ENCODE results near the gene PPP2R2C. TPM values are rescaled to one million over a fixed set of nuclear protein-coding genes. Genes with fewer than 3 reads are reported as not detected.

The PPP2R2C gene
- total and polyA plus RNA-seq, 2 donors, result 5.4 to 6.4 TPM

- Histone ChIP-seq H3K36me3 (ENCODE audit: control insufficient read depth in 2 of 2, insufficient read depth in 2 of 2, low read length in 1 of 2) (no peaks in the 10 kb centered on the region), H3K9me3 (ENCODE audit: control insufficient read depth in 2 of 2, insufficient read depth in 1 of 2, low read length in 1 of 2) (peaks cover 2 to 15% of the 10 kb centered on the region in 2 donors), H3K27ac (ENCODE audit: low read depth in 1 of 2, low read length in 1 of 2) (no peak overlapping the region), H3K4me3 (ENCODE audit: low read length in 2 of 2) (no peak overlapping the region), H3K4me1 (ENCODE audit: control insufficient read depth in 2 of 2, insufficient read depth in 2 of 2, low read length in 2 of 2) (no peaks in the 10 kb centered on the region), H3K27me3 (ENCODE audit: control insufficient read depth in 2 of 2, insufficient read depth in 1 of 2, low read length in 1 of 2) (peaks cover 3 to 15% of the 10 kb centered on the region in 2 donors)
- no peak for DNase-seq (ENCODE audit: low read depth in 6 of 9, low spot score in 9 of 9)
- 89% methylated on average over 19 of the region's 19 CpGs for WGBS
These were observed 138.9 kb downstream of the PPP2R2C start for GRCh38 chr4:6333301-6334202.

- DNase-seq (ENCODE audit: low read depth in 6 of 9, low spot score in 9 of 9), result no peak
- WGBS, result 77% methylated on average over 6 of the region's 6 CpGs
- Histone ChIP-seq H3K36me3 (ENCODE audit: control insufficient read depth in 2 of 2, insufficient read depth in 2 of 2, low read length in 1 of 2) (no peaks in the 10 kb centered on the region), H3K27ac (ENCODE audit: low read depth in 1 of 2, low read length in 1 of 2) (no peak overlapping the region), H3K27me3 (ENCODE audit: control insufficient read depth in 2 of 2, insufficient read depth in 1 of 2, low read length in 1 of 2) (peaks cover 3 to 10% of the 10 kb centered on the region in 2 donors), H3K4me1 (ENCODE audit: control insufficient read depth in 2 of 2, insufficient read depth in 2 of 2, low read length in 2 of 2) (no peaks in the 10 kb centered on the region), H3K9me3 (ENCODE audit: control insufficient read depth in 2 of 2, insufficient read depth in 1 of 2, low read length in 1 of 2) (peaks cover 2 to 15% of the 10 kb centered on the region in 2 donors), H3K4me3 (ENCODE audit: low read length in 2 of 2) (no peak overlapping the region)
These were observed 139.8 kb downstream of the PPP2R2C start for GRCh38 chr4:6332669-6333050.

- no peak overlapping the region for H3K27ac ChIP-seq (ENCODE audit: low read depth in 1 of 2, low read length in 1 of 2)
- peak in 2 of 9 donors; percentile 8 to 10 for DNase-seq (ENCODE audit: low read depth in 6 of 9, low spot score in 9 of 9)
- H3K27me3 ChIP-seq (ENCODE audit: control insufficient read depth in 2 of 2, insufficient read depth in 1 of 2, low read length in 1 of 2), result peaks cover 0 to 8% of the 10 kb centered on the region in 2 donors
- no peaks in the 10 kb centered on the region for H3K4me1 ChIP-seq (ENCODE audit: control insufficient read depth in 2 of 2, insufficient read depth in 2 of 2, low read length in 2 of 2)
- no peak overlapping the region for H3K4me3 ChIP-seq (ENCODE audit: low read length in 2 of 2)
- H3K36me3 ChIP-seq (ENCODE audit: control insufficient read depth in 2 of 2, insufficient read depth in 2 of 2, low read length in 1 of 2), result no peaks in the 10 kb centered on the region
- H3K9me3 ChIP-seq (ENCODE audit: control insufficient read depth in 2 of 2, insufficient read depth in 1 of 2, low read length in 1 of 2), result peaks cover 2 to 15% of the 10 kb centered on the region in 2 donors
- 50% methylated on average over 18 of the region's 18 CpGs for WGBS
These were observed 140.3 kb downstream of the PPP2R2C start for GRCh38 chr4:6332042-6332668.

GRCh38 chr4:6331468-6331867 is 140.9 kb downstream of the PPP2R2C start:
- Histone ChIP-seq H3K27ac (ENCODE audit: low read depth in 1 of 2, low read length in 1 of 2) (no peak overlapping the region), H3K27me3 (ENCODE audit: control insufficient read depth in 2 of 2, insufficient read depth in 1 of 2, low read length in 1 of 2) (peaks cover 0 to 7% of the 10 kb centered on the region in 2 donors), H3K36me3 (ENCODE audit: control insufficient read depth in 2 of 2, insufficient read depth in 2 of 2, low read length in 1 of 2) (no peaks in the 10 kb centered on the region), H3K9me3 (ENCODE audit: control insufficient read depth in 2 of 2, insufficient read depth in 1 of 2, low read length in 1 of 2) (peaks cover 2 to 15% of the 10 kb centered on the region in 2 donors), H3K4me3 (ENCODE audit: low read length in 2 of 2) (no peak overlapping the region), H3K4me1 (ENCODE audit: control insufficient read depth in 2 of 2, insufficient read depth in 2 of 2, low read length in 2 of 2) (no peaks in the 10 kb centered on the region)
- WGBS, result 92% methylated on average over 6 of the region's 6 CpGs
- DNase-seq (ENCODE audit: low read depth in 6 of 9, low spot score in 9 of 9), result no peak

- H3K4me1 ChIP-seq (ENCODE audit: control insufficient read depth in 2 of 2, insufficient read depth in 2 of 2, low read length in 2 of 2), result no peaks in the 10 kb centered on the region
- no peak overlapping the region for H3K27ac ChIP-seq (ENCODE audit: low read depth in 1 of 2, low read length in 1 of 2)
- WGBS, result 85% methylated on average over 8 of the region's 8 CpGs
- no peak overlapping the region for H3K4me3 ChIP-seq (ENCODE audit: low read length in 2 of 2)
- H3K27me3 ChIP-seq (ENCODE audit: control insufficient read depth in 2 of 2, insufficient read depth in 1 of 2, low read length in 1 of 2), result peaks cover 0 to 7% of the 10 kb centered on the region in 2 donors
- peaks cover 2 to 15% of the 10 kb centered on the region in 2 donors for H3K9me3 ChIP-seq (ENCODE audit: control insufficient read depth in 2 of 2, insufficient read depth in 1 of 2, low read length in 1 of 2)
- H3K36me3 ChIP-seq (ENCODE audit: control insufficient read depth in 2 of 2, insufficient read depth in 2 of 2, low read length in 1 of 2), result no peaks in the 10 kb centered on the region
- peak in 2 of 9 donors; percentile 6 to 9 for DNase-seq (ENCODE audit: low read depth in 6 of 9, low spot score in 9 of 9)
These were observed 141.4 kb downstream of the PPP2R2C start for GRCh38 chr4:6331018-6331417.

GRCh38 chr4:6330384-6330767 is 142.0 kb downstream of the PPP2R2C start:
- H3K9me3 ChIP-seq (ENCODE audit: control insufficient read depth in 2 of 2, insufficient read depth in 1 of 2, low read length in 1 of 2), result peaks cover 2 to 15% of the 10 kb centered on the region in 2 donors
- no peak for DNase-seq (ENCODE audit: low read depth in 6 of 9, low spot score in 9 of 9)
- no peaks in the 10 kb centered on the region for H3K36me3 ChIP-seq (ENCODE audit: control insufficient read depth in 2 of 2, insufficient read depth in 2 of 2, low read length in 1 of 2)
- H3K27ac ChIP-seq (ENCODE audit: low read depth in 1 of 2, low read length in 1 of 2), result no peak overlapping the region
- H3K4me3 ChIP-seq (ENCODE audit: low read length in 2 of 2), result no peak overlapping the region
- H3K4me1 ChIP-seq (ENCODE audit: control insufficient read depth in 2 of 2, insufficient read depth in 2 of 2, low read length in 2 of 2), result no peaks in the 10 kb centered on the region
- peaks cover 2 to 10% of the 10 kb centered on the region in 2 donors for H3K27me3 ChIP-seq (ENCODE audit: control insufficient read depth in 2 of 2, insufficient read depth in 1 of 2, low read length in 1 of 2)
- WGBS, result 95% methylated on average over 7 of the region's 7 CpGs

- Histone ChIP-seq H3K27me3 (ENCODE audit: control insufficient read depth in 2 of 2, insufficient read depth in 1 of 2, low read length in 1 of 2) (peaks cover 2 to 17% of the 10 kb centered on the region in 2 donors), H3K4me3 (ENCODE audit: low read length in 2 of 2) (no peak overlapping the region), H3K27ac (ENCODE audit: low read depth in 1 of 2, low read length in 1 of 2) (no peak overlapping the region), H3K4me1 (ENCODE audit: control insufficient read depth in 2 of 2, insufficient read depth in 2 of 2, low read length in 2 of 2) (no peaks in the 10 kb centered on the region), H3K9me3 (ENCODE audit: control insufficient read depth in 2 of 2, insufficient read depth in 1 of 2, low read length in 1 of 2) (peaks cover 2 to 15% of the 10 kb centered on the region in 2 donors), H3K36me3 (ENCODE audit: control insufficient read depth in 2 of 2, insufficient read depth in 2 of 2, low read length in 1 of 2) (no peaks in the 10 kb centered on the region)
- WGBS, result 84% methylated on average over 28 of the region's 28 CpGs
- DNase-seq (ENCODE audit: low read depth in 6 of 9, low spot score in 9 of 9), result no peak
These were observed 142.7 kb downstream of the PPP2R2C start for GRCh38 chr4:6329478-6330383.

GRCh38 chr4:6328526-6328925 is 143.9 kb downstream of the PPP2R2C start:
- WGBS, result 79% methylated on average over 8 of the region's 8 CpGs
- H3K27me3 ChIP-seq (ENCODE audit: control insufficient read depth in 2 of 2, insufficient read depth in 1 of 2, low read length in 1 of 2), result peaks cover 4 to 22% of the 10 kb centered on the region in 2 donors
- DNase-seq (ENCODE audit: low read depth in 6 of 9, low spot score in 9 of 9), result no peak

More at GRCh38 chr4:6328526-6328925, 143.9 kb downstream of the PPP2R2C start:
- no peak overlapping the region for H3K4me3 ChIP-seq (ENCODE audit: low read length in 2 of 2)
- no peak overlapping the region for H3K27ac ChIP-seq (ENCODE audit: low read depth in 1 of 2, low read length in 1 of 2)
- H3K4me1 ChIP-seq (ENCODE audit: control insufficient read depth in 2 of 2, insufficient read depth in 2 of 2, low read length in 2 of 2), result no peaks in the 10 kb centered on the region
- H3K9me3 ChIP-seq (ENCODE audit: control insufficient read depth in 2 of 2, insufficient read depth in 1 of 2, low read length in 1 of 2), result peaks cover 0 to 6% of the 10 kb centered on the region in 2 donors
- no peaks in the 10 kb centered on the region for H3K36me3 ChIP-seq (ENCODE audit: control insufficient read depth in 2 of 2, insufficient read depth in 2 of 2, low read length in 1 of 2)

Measured in thymus (tissue), 11 donors.